IgD-negative memory B cell (primary cell): Measurements from ENCODE around the gene DDX31. TPM values are rescaled to one million over a fixed set of nuclear protein-coding genes. Genes with fewer than 3 reads are reported as not detected.

Source experiments
- H3K27ac Mint-ChIP-seq, 3 donors: one replicate each; pipeline ENCODE4 v1.8.0; 2020 to 2022; ENCODE audit warnings: mild to moderate bottlenecking in 3 of 3, mixed read lengths in 3 of 3, moderate library complexity in 1 of 3
- H3K27me3 Mint-ChIP-seq: one replicate; pipeline ENCODE4 v1.8.0; 2021; ENCODE audit warnings: mixed read lengths
- H3K36me3 Mint-ChIP-seq: one replicate; pipeline ENCODE4 v1.8.0; 2020; ENCODE audit warnings: mild to moderate bottlenecking, mixed read lengths
- H3K4me1 Mint-ChIP-seq, 3 donors: one replicate each; pipeline ENCODE4 v1.8.0; 2020 to 2022; ENCODE audit warnings: mixed read lengths in 3 of 3, mild to moderate bottlenecking in 1 of 3
- H3K4me3 Mint-ChIP-seq, 4 donors: one replicate each; pipeline ENCODE4 v1.8.0; 2020 to 2022; ENCODE audit warnings: mild to moderate bottlenecking in 4 of 4, mixed read lengths in 4 of 4, moderate library complexity in 3 of 4
- H3K9me3 Mint-ChIP-seq, 3 donors: one replicate each; pipeline ENCODE4 v1.8.0; 2020 to 2021; ENCODE audit warnings: mixed read lengths in 3 of 3, mild to moderate bottlenecking in 1 of 3
- polyA plus RNA-seq: library from polyadenylated mRNA; unstranded; fragments of 300-500 nt; fragmentation: Illumina TruSeq; gene quantifications from one replicate; pipeline ENCODE4 v1.2.3, GENCODE V29; 2021

DDX31 gene
- polyA plus RNA-seq, 1 donor from 2014 or later = 7.6 TPM

DNA sequence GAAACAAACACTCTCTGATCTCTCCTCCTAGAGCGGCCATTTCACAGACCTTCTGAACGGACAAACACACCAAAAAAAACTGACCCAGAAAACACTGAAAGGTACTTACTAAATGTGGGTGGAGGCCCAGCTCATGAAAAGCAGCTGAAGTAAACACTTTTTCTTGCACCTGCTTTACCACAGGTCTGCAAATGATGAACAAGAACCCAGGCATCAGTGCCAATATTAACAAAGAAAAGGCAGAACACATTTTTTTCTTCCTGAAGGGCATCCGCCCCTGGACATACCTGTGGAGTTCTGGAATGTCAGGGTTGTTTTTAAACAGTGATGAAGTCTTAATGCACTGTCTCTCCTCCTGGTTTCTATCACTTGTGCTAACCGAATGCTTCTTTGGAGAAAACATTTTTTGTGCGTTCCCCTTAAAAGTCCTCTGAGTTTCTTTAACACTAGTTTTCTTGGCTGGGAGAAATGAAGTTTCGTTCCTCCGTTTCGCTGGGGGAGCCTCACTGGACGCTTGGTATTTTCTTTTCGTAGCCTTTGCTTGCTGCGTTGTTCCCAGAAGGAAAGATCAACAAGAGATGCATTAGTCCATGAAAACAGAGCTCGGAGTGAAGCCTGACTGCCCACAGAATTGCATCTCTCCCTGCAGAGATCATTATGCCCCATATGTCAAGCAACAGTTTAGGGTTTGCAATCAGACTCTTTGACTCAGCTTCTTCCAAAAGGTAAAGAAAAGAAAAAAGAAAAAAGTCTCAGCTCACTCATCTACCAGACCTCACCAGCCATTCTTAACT is 7.4 kb downstream of the DDX31 start:
- Mint-ChIP-seq H3K36me3 (no peaks in the 10 kb centered on the region), H3K4me3 (no peak overlapping the region), H3K9me3 (no peaks in the 10 kb centered on the region), H3K27me3 (no peaks in the 10 kb centered on the region), H3K27ac (no peak overlapping the region), H3K4me1 (peaks cover 0 to 3% (median 1%) of the 10 kb centered on the region in 3 donors)

DNA sequence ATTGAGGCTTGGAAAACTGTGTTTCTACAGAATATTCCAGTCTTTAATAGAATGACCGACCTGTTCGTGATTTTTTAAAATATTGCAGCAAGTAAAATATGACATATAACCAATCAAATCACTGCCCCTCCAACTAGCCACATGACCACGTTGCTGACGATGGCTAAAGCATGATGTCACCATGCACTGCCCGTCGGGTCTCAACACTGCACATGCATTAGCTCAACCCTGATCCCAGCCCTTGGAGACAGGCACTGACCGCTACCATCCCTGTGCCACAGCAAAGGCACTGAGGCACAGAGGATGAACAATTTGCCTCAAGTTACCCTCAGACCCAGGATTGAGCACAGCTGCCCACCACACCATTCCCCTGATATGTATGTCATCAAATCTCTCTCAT is 13.5 kb downstream of the DDX31 start:
- H3K27ac Mint-ChIP-seq = no peak overlapping the region

DNA sequence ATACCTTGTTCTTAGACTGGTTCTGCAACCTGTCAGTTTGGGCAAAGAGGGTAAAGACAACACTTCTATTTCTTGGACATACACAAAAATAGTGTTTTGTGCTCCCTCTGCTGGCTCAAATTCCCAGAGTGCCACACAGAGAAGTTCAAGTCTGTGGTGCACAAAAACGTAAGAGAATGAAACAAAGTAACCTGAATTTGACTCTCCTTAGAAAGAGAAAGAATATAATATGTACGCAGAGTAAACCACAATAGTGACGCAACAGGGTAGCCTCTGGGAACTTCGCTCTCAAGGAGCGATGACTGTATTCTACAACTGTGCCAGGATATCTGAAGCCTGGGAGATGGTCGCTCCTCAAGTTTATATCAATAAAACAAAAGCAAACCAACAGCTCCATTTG is 18.5 kb downstream of the DDX31 start:
- H3K4me1 Mint-ChIP-seq = no peaks in the 10 kb centered on the region
- no peaks in the 10 kb centered on the region for H3K27me3 Mint-ChIP-seq
- H3K9me3 Mint-ChIP-seq = no peaks in the 10 kb centered on the region
- H3K4me3 Mint-ChIP-seq = no peak overlapping the region
- H3K36me3 Mint-ChIP-seq = peaks cover 5% of the 10 kb centered on the region
- H3K27ac Mint-ChIP-seq = no peak overlapping the region

More for the DNA sequence above, 13.5 kb downstream of the DDX31 start:
- H3K4me3 Mint-ChIP-seq = no peak overlapping the region
- no peaks in the 10 kb centered on the region for H3K4me1 Mint-ChIP-seq
- H3K27me3 Mint-ChIP-seq = no peaks in the 10 kb centered on the region
- no peaks in the 10 kb centered on the region for H3K9me3 Mint-ChIP-seq
- H3K36me3 Mint-ChIP-seq = no peaks in the 10 kb centered on the region

DNA sequence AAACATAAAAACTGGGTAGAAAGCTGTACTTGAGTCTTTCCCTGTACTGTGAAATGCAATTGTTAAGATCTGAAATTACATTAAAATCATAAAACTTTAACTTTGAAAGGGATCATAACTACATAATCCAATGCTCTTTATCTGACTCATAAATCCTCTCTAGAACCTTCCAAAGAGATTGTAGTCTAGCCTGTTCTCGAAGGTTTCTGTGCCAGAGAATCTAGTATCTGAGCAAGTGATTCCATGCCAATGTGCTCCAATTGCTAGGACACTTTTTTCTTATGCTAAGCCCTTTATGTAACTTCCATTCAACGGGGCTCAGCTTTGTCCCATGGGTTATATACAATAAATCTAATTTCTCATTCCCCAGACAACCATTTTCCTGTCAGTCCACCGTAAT is 21.1 kb downstream of the DDX31 start:
- H3K4me3 Mint-ChIP-seq = no peak overlapping the region
- no peak overlapping the region for H3K27ac Mint-ChIP-seq
- no peaks in the 10 kb centered on the region for H3K9me3 Mint-ChIP-seq
- peaks cover 7% of the 10 kb centered on the region for H3K36me3 Mint-ChIP-seq
- H3K4me1 Mint-ChIP-seq = no peaks in the 10 kb centered on the region
- H3K27me3 Mint-ChIP-seq = no peaks in the 10 kb centered on the region

DNA sequence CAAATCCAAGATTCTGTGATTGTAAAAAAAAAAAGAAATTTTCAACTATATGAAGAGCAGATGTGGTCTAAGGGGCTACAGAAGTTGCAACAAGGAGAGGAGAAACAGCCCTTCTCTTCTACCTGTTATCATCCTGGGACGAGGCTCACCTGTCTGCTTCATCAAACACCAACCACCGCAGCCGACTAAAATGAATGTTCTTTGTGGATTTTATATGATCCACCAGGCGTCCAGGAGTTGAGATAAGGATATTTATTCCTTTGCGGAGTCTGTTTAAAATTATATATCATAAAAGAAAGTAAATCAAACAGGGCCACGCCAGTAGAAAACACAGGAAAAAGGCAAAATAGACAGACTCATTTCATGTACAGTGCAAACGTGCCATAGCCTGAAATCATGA is 21.5 kb downstream of the DDX31 start:
- Mint-ChIP-seq H3K9me3 (no peaks in the 10 kb centered on the region), H3K4me1 (no peaks in the 10 kb centered on the region), H3K27ac (no peak overlapping the region)

DNA sequence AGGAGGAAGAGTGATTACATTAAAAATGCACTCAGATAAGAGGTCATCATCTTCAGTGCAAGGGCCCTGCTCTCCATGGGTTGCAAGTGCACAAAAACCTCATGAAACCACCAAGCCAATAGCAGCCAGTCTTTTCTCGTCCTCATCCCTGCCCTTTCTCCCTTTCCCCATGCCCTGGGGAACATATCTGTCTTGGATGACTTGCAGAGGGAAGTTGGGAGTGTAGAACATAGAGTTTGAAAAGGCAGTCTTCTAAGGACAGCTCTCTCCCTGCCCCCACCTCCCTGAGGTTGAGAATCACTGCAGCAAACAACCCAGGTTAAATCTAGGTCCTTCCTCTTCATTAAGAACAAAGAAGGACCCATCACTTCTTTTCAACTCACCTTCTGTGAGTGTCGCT is 22.0 kb downstream of the DDX31 start:
- peaks cover 7% of the 10 kb centered on the region for H3K36me3 Mint-ChIP-seq
- H3K27ac Mint-ChIP-seq = no peak overlapping the region
- no peaks in the 10 kb centered on the region for H3K27me3 Mint-ChIP-seq
- no peak overlapping the region for H3K4me3 Mint-ChIP-seq
- no peaks in the 10 kb centered on the region for H3K4me1 Mint-ChIP-seq
- H3K9me3 Mint-ChIP-seq = no peaks in the 10 kb centered on the region

More for the DNA sequence above, 21.5 kb downstream of the DDX31 start:
- Mint-ChIP-seq H3K27me3 (no peaks in the 10 kb centered on the region), H3K36me3 (peaks cover 7% of the 10 kb centered on the region), H3K4me3 (no peak overlapping the region)

DNA sequence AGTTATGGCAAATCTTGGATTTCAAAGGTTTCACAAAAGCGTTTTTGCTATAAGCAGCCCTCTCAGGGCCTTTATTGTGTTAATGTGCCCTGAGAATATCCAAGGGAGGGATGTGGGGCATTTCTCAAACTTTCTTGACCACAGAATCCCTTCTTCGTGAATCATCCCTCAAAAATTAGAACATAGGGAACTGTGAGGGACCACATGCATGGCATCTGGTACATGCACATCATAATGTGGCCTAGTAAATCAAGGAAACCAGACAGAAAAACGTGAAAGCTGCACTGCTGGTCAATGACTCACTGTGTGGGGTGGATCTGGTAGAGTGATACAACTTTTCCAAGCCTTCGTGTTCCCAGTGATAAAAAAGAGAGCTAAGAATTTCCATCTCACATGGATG is 22.4 kb downstream of the DDX31 start:
- H3K9me3 Mint-ChIP-seq = no peaks in the 10 kb centered on the region
- no peaks in the 10 kb centered on the region for H3K4me1 Mint-ChIP-seq
- peaks cover 7% of the 10 kb centered on the region for H3K36me3 Mint-ChIP-seq
- H3K4me3 Mint-ChIP-seq = no peak overlapping the region
- no peaks in the 10 kb centered on the region for H3K27me3 Mint-ChIP-seq
- no peak overlapping the region for H3K27ac Mint-ChIP-seq

DNA sequence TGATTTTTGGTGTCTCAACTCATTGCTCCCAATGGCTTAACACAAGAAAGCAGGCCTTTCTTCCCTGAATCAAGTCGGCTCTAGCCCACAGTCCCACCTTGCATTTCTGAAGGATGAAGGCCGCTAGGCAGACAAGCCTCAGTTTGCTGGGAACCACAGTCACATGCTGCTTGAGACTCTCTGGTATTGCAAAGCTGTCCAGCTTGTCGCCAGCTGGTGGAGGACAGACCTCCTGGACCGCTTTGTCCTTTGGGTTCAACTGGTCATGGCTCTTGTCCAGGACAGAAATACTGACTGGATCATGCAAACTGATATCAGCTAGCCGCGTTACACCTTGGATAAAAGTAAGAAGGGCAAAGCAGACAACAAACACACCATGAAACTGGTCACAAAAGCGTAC is 23.1 kb downstream of the DDX31 start:
- H3K9me3 Mint-ChIP-seq = no peaks in the 10 kb centered on the region
- peaks cover 7% of the 10 kb centered on the region for H3K36me3 Mint-ChIP-seq
- H3K4me3 Mint-ChIP-seq = no peak overlapping the region
- no peaks in the 10 kb centered on the region for H3K27me3 Mint-ChIP-seq
- H3K4me1 Mint-ChIP-seq = no peaks in the 10 kb centered on the region
- H3K27ac Mint-ChIP-seq = no peak overlapping the region

DNA sequence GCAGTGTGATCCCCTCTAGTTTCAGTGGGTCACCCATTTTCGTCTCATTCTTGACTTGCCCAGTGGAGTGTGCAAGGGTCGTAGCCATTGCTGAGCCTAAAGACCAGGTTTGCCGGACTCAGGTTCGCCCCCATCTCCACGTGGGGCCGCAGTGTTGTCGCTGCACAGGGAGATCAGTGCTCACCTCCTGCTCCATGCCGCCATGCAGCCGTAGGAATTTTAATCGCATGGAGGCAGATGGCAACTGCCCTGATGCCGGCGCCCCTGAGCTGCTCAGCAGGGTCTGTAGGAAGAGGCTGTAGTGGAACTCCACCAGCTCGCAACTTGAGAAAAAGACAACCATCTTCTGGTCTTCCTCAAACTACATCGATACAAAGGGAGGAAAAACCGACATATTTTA is 24.1 kb downstream of the DDX31 start:
- no peaks in the 10 kb centered on the region for H3K27me3 Mint-ChIP-seq
- H3K4me3 Mint-ChIP-seq = no peak overlapping the region
- H3K9me3 Mint-ChIP-seq = no peaks in the 10 kb centered on the region
- H3K4me1 Mint-ChIP-seq = no peaks in the 10 kb centered on the region
- H3K27ac Mint-ChIP-seq = no peak overlapping the region
- H3K36me3 Mint-ChIP-seq = peaks cover 7% of the 10 kb centered on the region

DNA sequence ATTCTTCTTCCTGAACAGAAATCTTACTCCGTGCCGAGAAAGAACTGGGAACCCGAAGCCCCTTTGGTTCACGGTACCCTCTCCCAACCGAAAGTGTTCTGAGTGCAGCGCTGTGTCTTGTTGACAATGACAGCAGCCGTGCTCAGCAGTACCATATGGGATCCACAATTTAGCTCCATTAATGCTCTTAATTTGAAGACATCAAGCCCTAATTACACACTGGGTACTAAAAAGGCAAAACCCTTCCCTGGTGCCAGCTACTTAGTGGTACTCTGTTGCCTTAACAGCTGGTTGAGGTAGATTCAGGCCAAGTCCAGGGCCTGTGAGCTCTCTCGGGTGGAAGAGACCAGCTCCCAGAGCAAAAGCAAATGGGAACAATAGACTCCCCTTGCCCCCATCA is 24.5 kb downstream of the DDX31 start:
- H3K36me3 Mint-ChIP-seq = peaks cover 7% of the 10 kb centered on the region
- no peaks in the 10 kb centered on the region for H3K4me1 Mint-ChIP-seq
- no peak overlapping the region for H3K27ac Mint-ChIP-seq
- no peak overlapping the region for H3K4me3 Mint-ChIP-seq
- H3K9me3 Mint-ChIP-seq = no peaks in the 10 kb centered on the region
- H3K27me3 Mint-ChIP-seq = no peaks in the 10 kb centered on the region

DNA sequence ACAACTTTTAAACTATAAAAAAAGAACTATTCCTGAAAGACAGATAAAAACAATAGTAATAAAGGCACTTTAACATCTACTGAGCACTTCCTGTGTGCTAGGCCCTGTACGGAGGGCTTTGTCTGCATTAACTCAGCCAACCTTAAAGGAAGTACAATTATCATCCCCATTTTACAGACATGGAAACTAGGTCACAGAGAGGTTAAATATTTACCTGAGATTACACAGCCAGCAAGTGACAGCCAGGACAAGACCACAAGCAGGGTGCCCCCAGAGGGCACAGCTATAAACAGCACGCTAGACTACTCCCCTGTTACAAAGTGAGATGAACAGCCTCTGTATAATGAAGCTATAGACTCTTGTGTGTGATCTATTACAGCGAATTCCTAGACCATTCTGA is 25.5 kb downstream of the DDX31 start:
- Mint-ChIP-seq H3K9me3 (no peaks in the 10 kb centered on the region), H3K27ac (no peak overlapping the region), H3K36me3 (peaks cover 9% of the 10 kb centered on the region), H3K4me1 (no peaks in the 10 kb centered on the region), H3K4me3 (no peak overlapping the region), H3K27me3 (no peaks in the 10 kb centered on the region)

DNA sequence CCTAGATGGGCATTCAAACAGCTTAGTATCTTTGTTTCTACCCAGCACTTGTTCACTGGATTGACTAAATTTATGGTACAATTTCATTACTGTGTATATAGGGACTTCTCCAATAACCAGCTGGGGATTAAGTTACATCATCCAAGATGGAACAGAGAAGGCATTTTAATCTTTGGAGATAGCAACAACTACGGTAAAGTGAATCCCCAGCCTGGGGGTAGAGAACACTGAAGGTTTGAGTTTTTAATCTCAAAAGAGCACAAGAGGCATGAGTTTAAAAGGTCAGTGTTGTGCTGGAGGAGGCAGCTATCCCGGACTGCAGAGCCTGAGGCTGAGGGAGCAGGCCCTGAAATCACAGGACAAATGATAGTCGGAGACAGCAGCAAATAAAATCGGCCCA is 28.6 kb downstream of the DDX31 start:
- Mint-ChIP-seq H3K27ac (no peak overlapping the region), H3K4me1 (no peaks in the 10 kb centered on the region), H3K4me3 (no peak overlapping the region), H3K9me3 (no peaks in the 10 kb centered on the region), H3K36me3 (peaks cover 10% of the 10 kb centered on the region), H3K27me3 (no peaks in the 10 kb centered on the region)

DNA sequence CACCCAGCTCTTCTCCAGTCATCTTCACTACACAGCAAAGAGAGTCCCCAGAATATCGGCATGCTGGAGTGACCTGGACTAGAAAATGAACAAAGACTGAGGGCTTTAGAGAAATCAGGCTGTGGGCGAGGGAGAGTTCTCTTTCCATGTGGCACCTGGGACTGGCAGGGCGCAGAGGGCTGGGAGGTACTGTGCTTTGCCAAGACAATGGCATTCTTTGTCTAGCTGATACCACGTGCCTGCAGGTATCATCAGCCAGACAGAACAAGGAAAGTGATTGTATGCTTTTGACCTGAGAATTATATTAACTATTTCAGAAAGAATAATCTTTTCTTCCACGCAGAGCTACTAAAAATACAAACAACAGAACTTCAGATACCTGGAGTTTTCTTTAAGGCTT is 30.5 kb downstream of the DDX31 start:
- Mint-ChIP-seq H3K4me1 (no peaks in the 10 kb centered on the region), H3K27ac (no peak overlapping the region), H3K36me3 (peaks cover 7% of the 10 kb centered on the region), H3K4me3 (no peak overlapping the region), H3K27me3 (no peaks in the 10 kb centered on the region), H3K9me3 (no peaks in the 10 kb centered on the region)

DNA sequence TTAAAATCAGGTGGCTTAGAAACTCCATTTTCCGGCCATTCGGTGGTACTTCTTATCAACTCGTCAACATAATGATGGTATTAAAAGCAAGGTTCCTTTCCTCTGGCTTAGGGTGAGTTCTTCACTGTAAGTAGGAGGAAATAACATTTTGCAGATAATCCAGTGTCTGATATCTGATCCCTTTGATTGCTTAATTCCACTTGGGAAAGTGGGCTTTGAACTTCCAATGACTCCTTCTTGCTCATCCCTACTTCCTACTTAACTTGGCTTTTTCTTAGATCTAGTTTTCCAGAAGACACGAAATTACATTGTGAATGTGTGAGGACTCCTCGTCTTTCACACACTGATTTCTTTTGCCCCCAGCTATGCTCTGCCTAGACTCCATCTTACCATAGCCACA is 31.5 kb downstream of the DDX31 start:
- peaks cover 10% of the 10 kb centered on the region for H3K36me3 Mint-ChIP-seq
- H3K4me3 Mint-ChIP-seq = no peak overlapping the region
- H3K9me3 Mint-ChIP-seq = no peaks in the 10 kb centered on the region
- no peaks in the 10 kb centered on the region for H3K4me1 Mint-ChIP-seq
- H3K27me3 Mint-ChIP-seq = no peaks in the 10 kb centered on the region
- H3K27ac Mint-ChIP-seq = no peak overlapping the region

DNA sequence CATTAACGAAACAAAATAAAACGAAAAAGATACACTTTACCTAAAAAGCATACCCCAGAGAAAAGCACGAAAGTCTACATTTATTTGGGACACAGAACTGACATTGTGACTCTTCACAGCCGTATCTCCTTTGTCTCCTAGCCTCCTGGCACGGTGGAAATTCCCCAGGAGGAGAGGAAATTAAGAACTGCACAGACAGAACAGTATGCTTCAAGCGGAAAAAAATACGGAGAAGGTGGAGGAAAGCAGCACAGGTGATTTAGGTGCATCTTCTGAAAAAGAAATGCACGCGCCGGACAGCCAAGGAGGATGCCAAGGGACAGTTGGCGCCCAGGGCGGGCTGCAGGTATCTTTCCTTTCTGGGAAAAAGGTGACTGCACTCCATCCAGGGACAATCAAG is 32.0 kb downstream of the DDX31 start:
- H3K9me3 Mint-ChIP-seq = no peaks in the 10 kb centered on the region
- H3K36me3 Mint-ChIP-seq = peaks cover 10% of the 10 kb centered on the region
- H3K27me3 Mint-ChIP-seq = no peaks in the 10 kb centered on the region
- H3K4me3 Mint-ChIP-seq = no peak overlapping the region
- H3K27ac Mint-ChIP-seq = no peak overlapping the region
- no peaks in the 10 kb centered on the region for H3K4me1 Mint-ChIP-seq

DNA sequence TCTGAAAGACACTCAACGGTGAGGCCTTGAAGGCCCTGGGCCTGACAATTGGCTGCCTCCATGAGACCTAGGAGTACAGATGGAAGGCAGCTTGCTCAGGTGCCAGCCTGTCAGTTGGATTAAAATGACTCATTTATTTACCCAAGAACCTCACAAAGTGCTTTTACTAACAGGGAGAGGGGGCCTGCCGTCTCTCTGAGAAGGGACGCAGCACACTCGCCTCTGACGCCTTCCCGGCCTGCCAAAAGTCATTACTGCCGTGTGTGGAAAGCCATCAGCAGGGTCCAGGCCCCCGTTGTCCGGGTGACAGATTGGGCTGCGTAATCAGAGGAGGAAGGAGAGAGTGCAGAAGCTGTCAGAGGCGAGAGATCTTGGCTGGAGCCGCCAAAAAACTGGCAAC is 32.4 kb downstream of the DDX31 start:
- no peak overlapping the region for H3K4me3 Mint-ChIP-seq
- no peaks in the 10 kb centered on the region for H3K9me3 Mint-ChIP-seq
- H3K27me3 Mint-ChIP-seq = no peaks in the 10 kb centered on the region
- no peaks in the 10 kb centered on the region for H3K4me1 Mint-ChIP-seq
- H3K36me3 Mint-ChIP-seq = peaks cover 10% of the 10 kb centered on the region
- H3K27ac Mint-ChIP-seq = no peak overlapping the region
